Psoas muscle (tissue), 8 donors: ENCODE data around the gene C1QTNF8. TPM values are rescaled to one million over a fixed set of nuclear protein-coding genes. Genes with fewer than 3 reads are reported as not detected.

Source experiments
- ATAC-seq, 4 donors: fragments of 200-7000 bp; cut with Tn5 transposase; one replicate each; pipeline ENCODE4 v1.9.1; 2020; ENCODE audit warnings: moderate library complexity in 3 of 4, mild to moderate bottlenecking in 2 of 4
- DNase-seq, 2 donors: peaks; one replicate each; pipeline ENCODE4 v3.0.0-alpha.2; 2020
- H3K27ac ChIP-seq: fragments of 200-600 bp; one replicate; pipeline ENCODE4 v1.8.0; 2022
- H3K27me3 ChIP-seq, 3 donors: fragments of 200-600 bp in 1 of 3; one replicate each; pipeline versions ENCODE4 v1.6.1 to v1.8.0; 2013 to 2022; ENCODE audit warnings: low read length in 2 of 3, mild to moderate bottlenecking in 2 of 3, moderate library complexity in 1 of 3; ENCODE audit not compliant: insufficient read depth in 3 of 3
- H3K36me3 ChIP-seq, 2 donors: fragments of 200-600 bp in 1 of 2; one replicate each; pipeline versions ENCODE4 v1.6.1 to v1.8.0; 2013 to 2022; ENCODE audit warnings: low read depth in 1 of 2, mild to moderate bottlenecking in 1 of 2, moderate library complexity in 1 of 2; ENCODE audit not compliant: insufficient read depth in 1 of 2
- H3K4me1 ChIP-seq: fragments of 200-600 bp; one replicate; pipeline ENCODE4 v1.8.0; 2022
- H3K4me3 ChIP-seq: fragments of 200-600 bp; one replicate; pipeline ENCODE4 v1.8.0; 2022; ENCODE audit warnings: mild to moderate bottlenecking
- H3K9me3 ChIP-seq: fragments of 200-600 bp; one replicate; pipeline ENCODE4 v1.8.0; 2022
- CTCF ChIP-seq: fragments of 200-600 bp; IDR thresholded peaks from one replicate; pipeline ENCODE4 v1.8.0; 2022; ENCODE audit warnings: antibody characterized with exemption
- WGBS, 3 donors: extraction: QIAGEN DNeasy Blood & Tissue Kit; methylation state at CpG; one replicate each; pipeline versions ENCODE4 v1.1.6 to v1.1.7; 2013; 5-methylcytosine and 5-hydroxymethylcytosine counted together
- intact Hi-C, 2 donors: fragments of 100-400 bp; cut with DNase I; formaldehyde crosslinking; loops; one replicate each; pipeline versions ENCODE4 v1.11.0 to v1.14.2; 2022
- polyA plus RNA-seq, 3 donors: library from polyadenylated mRNA; stranded (reverse); fragments of 200-250 nt; gene quantifications; one replicate each; pipeline ENCODE4 v1.2.3, GENCODE V29; 2013
- total RNA-seq, 4 donors: library from RNA; stranded (reverse); fragmentation: NEBNext Ultra II Directional in 2 of 4; extraction: Animal tissue kit (Norgen Biotek cat#: 25700) in 2 of 4; gene quantifications; one replicate each; pipeline versions ENCODE4 v1.2.1 to v1.2.4, GENCODE V29; 2021 to 2023
- donor health status: healthy with polysubstance abuse.
- donor health status: DM: no; HTN: no; CAD: no; lungs with moderate emphysema.
- donor health status: Bipolar disorder and iron deficiency.
- donor health status: healthy.
- donor health status: DM: yes; HTN: yes; CAD: no.
- donor health status: DM: no; HTN: no; CAD: no.
- donor health status: DM: no; HTN: no; CAD: no.
- donor health status: DM: yes; HTN: yes; CAD: no.

C1QTNF8 gene
- total and polyA plus RNA-seq, 7 donors, result not detected

- intact Hi-C loops, result no loop called here
- H3K4me1 ChIP-seq, result no peaks in the 10 kb centered on the region
- ATAC-seq (no peak), DNase-seq (no peak)
- no peak for TF ChIP-seq CTCF
- no peaks in the 10 kb centered on the region for H3K9me3 ChIP-seq
- H3K27ac ChIP-seq, result no peak overlapping the region
- WGBS, 3 donors, result 60 to 65% (median 63%) methylated on average over 41 to 42 of the region's 42 CpGs
- H3K4me3 ChIP-seq, result no peak overlapping the region
- H3K36me3 ChIP-seq, result no peaks in the 10 kb centered on the region
- H3K27me3 ChIP-seq, result peaks cover 0 to 45% (median 7%) of the 10 kb centered on the region in 3 donors
Measured at GRCh38 chr16:1060416-1061340, 35.4 kb downstream of the C1QTNF8 start.

GRCh38 chr16:1059310-1059709 is 36.7 kb downstream of the C1QTNF8 start:
- peaks cover 0 to 44% (median 4%) of the 10 kb centered on the region in 3 donors for H3K27me3 ChIP-seq
- H3K36me3 ChIP-seq, result no peaks in the 10 kb centered on the region
- no peaks in the 10 kb centered on the region for H3K4me1 ChIP-seq
- DNase-seq (no peak), ATAC-seq (no peak)
- intact Hi-C loops, result loop anchor here (5.0 to 10.0 kb wide), 3 partner anchors 133 to 347 kb away; no protein-coding TSS in a partner anchor
- no peaks in the 10 kb centered on the region for H3K9me3 ChIP-seq
- 87 to 92% (median 92%) methylated on average over 3 of the region's 3 CpGs for WGBS, 3 donors
- H3K4me3 ChIP-seq, result no peak overlapping the region
- no peak for TF ChIP-seq CTCF
- no peak overlapping the region for H3K27ac ChIP-seq

- intact Hi-C loops, result loop anchor here (5.0 to 10.0 kb wide), 3 partner anchors 134 to 346 kb away; no protein-coding TSS in a partner anchor
Measured at GRCh38 chr16:1058216-1058615, 37.8 kb downstream of the C1QTNF8 start.

GRCh38 chr16:1057252-1057932 is 38.7 kb downstream of the C1QTNF8 start:
- no peaks in the 10 kb centered on the region for H3K36me3 ChIP-seq
- TF ChIP-seq CTCF, result peak; percentile 86
- no peaks in the 10 kb centered on the region for H3K9me3 ChIP-seq
- no peaks in the 10 kb centered on the region for H3K4me1 ChIP-seq
- ATAC-seq, result peak; percentile 64 to 90 (median 78)
- H3K27ac ChIP-seq, result no peak overlapping the region
- H3K4me3 ChIP-seq, result no peak overlapping the region
- DNase-seq, result peak in 1 of 2 donors; percentile 76
- H3K27me3 ChIP-seq, result peaks cover 0 to 53% (median 8%) of the 10 kb centered on the region in 3 donors
- intact Hi-C loops, result loop anchor here (1.0 to 10.0 kb wide), 5 partner anchors 45 to 347 kb away; no protein-coding TSS in a partner anchor
- WGBS, 3 donors, result 13 to 14% (median 13%) methylated on average over 27 to 33 of the region's 33 CpGs

More at GRCh38 chr16:1058216-1058615, 37.8 kb downstream of the C1QTNF8 start:
- no peak for ATAC-seq
- Histone ChIP-seq H3K9me3 (no peaks in the 10 kb centered on the region), H3K27ac (no peak overlapping the region), H3K27me3 (peaks cover 0 to 47% (median 6%) of the 10 kb centered on the region in 3 donors), H3K4me3 (no peak overlapping the region), H3K4me1 (no peaks in the 10 kb centered on the region), H3K36me3 (no peaks in the 10 kb centered on the region)
- no peak for DNase-seq
- TF ChIP-seq CTCF, result no peak
- WGBS, 3 donors, result 42 to 56% (median 53%) methylated on average over 12 to 14 of the region's 14 CpGs
